Myocyte (in vitro differentiated cells): Measurements from ENCODE around the gene TOP3A. TPM values are rescaled to one million over a fixed set of nuclear protein-coding genes. Genes with fewer than 3 reads are reported as not detected.

Source experiments
- DNase-seq: peaks from one replicate; pipeline ENCODE4 v3.0.0-alpha.2; 2012; ENCODE audit warnings: low read depth
- microRNA-seq: library from miRNA; unstranded; fragments of <30 nt; microRNA quantifications from one replicate; pipeline ENCODE4, GENCODE V29; 2016
- total RNA-seq: library from RNA; depleted of rRNA; stranded (reverse); fragments of >200 nt; gene quantifications from 2 replicates; pipeline ENCODE4 v1.2.3, GENCODE V29; 2014

Gene TOP3A
- total RNA-seq, 1 donor from 2014 or later, result 35.8 TPM

DNA sequence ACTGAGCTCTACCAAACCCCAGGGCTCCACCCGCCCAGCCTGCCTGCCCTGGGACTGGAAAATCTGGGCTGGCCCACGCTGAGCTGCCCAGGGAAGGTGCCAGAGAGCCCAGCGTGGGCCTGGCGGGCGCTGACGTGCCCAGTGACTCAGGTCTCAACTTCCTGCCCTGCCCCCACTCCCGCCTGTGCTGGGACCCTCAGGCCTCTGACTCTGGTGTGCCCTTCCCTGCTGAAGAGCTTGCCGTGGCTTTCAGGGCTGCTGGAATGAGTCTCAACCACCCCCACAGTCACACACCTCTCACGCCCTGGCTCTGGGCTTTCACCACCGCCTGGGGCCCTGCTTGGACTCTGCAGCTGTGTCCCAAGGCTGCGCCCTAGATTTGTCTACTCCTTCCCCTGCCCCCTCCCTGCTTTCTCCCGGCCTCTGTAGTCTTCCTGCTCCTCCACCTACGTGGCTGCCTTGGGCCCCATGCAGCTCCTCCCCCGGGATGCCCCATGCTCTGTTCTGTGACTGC lies 79.0 kb downstream of the TOP3A start:
- peak; percentile 85 for DNase-seq

- no peak for DNase-seq
Observed at GRCh38 chr17:18234853-18235380, 79.9 kb downstream of the TOP3A start.

DNA sequence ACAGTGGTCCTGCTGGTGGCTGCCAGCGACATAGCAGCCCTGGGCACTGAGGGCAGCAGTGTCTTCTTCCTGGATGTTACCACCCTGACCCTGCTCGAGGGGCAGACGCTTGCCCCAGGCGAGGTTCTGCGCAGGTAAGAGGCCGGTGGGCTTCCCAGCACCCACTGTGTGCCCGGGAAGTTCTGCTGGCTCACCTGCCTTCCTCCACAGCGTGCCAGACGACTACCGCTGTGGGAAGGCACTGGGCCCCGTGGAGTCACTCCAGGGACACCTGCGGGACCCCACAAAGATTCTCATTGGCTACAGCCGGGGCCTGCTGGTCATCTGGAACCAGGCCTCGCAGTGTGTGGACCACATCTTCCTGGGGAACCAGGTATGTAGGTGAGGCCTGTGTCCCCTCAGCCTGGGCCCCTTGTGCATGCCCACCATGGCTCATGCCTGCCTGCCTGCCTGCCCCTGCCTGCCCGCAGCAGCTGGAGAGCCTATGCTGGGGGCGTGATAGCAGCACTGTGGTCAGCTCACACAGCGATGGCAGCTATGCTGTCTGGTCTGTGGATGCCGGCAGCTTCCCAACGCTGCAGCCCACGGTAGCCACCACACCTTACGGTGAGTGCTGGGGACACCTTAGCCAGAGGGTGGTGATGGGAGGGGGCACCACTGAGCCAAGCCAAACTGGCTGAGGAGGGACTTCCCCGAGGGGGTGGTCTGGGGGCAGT lies 80.8 kb downstream of the TOP3A start:
- no peak for DNase-seq

- DNase-seq, result no peak
Observed at GRCh38 chr17:18231164-18231563, 83.6 kb downstream of the TOP3A start.

GRCh38 chr17:18230288-18231141 lies 84.3 kb downstream of the TOP3A start:
- no peak for DNase-seq

- DNase-seq, result no peak
Observed at GRCh38 chr17:18229771-18230170, 85.0 kb downstream of the TOP3A start.

GRCh38 chr17:18229254-18229653 lies 85.5 kb downstream of the TOP3A start:
- no peak for DNase-seq

GRCh38 chr17:18228176-18228682 lies 86.6 kb downstream of the TOP3A start:
- DNase-seq, result no peak

- no peak for DNase-seq
Observed at GRCh38 chr17:18227635-18228034, 87.2 kb downstream of the TOP3A start.

GRCh38 chr17:18226284-18226945 lies 88.4 kb downstream of the TOP3A start:
- no peak for DNase-seq

DNA sequence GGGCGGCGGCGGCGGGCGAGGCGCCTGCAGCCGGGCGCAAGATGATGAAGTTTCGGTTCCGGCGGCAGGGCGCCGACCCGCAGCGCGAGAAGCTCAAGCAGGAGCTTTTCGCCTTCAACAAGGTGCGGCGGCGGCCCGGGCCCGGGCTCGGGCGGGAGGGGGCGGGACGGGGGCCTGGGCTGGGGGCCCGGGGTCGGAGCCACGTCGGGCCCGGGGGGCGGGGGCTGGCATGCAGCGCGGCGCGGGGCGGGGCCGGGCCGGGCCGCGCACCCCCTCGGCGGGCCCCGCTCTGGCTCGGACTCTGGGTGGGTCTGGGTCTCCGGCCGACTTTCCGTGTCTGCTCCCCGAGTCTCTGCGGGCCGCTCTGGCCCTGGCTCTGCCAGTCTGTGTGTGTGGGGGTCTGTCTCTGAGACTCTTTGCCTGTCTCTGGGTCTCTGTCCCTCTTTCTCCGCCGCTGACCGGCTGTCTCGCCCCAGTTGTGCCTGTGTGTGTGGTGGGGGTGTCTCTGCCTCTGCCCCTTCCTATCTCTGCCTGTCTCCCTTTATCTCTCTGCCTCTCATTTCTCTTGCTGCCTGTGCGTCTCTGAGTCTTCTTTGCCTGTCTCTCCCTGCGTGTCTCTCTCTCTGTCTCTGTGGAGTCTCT lies 89.0 kb downstream of the TOP3A start:
- DNase-seq, result no peak

DNA sequence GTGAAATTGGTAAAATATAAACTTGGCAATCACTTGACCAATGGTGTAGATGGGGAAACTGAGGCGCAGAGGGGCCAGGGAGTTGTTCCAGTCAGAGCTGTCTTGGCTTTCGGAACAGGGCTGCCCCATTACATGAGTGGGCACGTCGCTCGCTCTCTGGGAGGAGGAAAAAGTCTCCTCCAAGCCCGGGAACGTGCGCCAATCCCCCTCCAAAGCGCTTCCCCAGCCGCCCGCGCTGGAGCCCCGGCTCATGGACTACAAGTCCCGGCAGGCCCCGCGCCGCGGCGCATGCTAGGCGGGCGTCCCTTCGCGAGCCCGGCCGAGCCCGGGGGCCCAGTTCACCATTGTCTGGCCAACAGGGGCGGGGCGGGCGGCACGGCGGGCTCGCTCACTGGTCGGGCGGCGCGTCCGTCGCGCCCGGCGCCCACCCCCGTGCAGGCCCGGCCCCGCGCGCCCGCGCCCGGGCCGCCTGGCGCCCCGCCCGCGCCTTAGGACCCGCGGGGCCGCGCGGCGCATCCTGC lies 89.6 kb downstream of the TOP3A start, which contains the start of gene LLGL1:
TSS of gene LLGL1 (plus strand) at position 515 of the 521 bp plus-strand sequence. CDS start 48 bp downstream, outside the sequence.
- DNase-seq, result peak; percentile 95

GRCh38 chr17:18224387-18225120 lies 90.2 kb downstream of the TOP3A start:
- DNase-seq, result no peak

GRCh38 chr17:18224053-18224386 lies 90.8 kb downstream of the TOP3A start:
- no peak for DNase-seq

Small RNAs within 50 kb of the gene (microRNA-seq; reads per million reads assigned to microRNA genes)
- not detected for gene MIR6778

Other genes starting within 250 kb of the TOP3A start
- gene DRG2, start 227.0 kb downstream of the TOP3A start, total RNA-seq, result 52.3 and 67.2 TPM in 2 replicates
- 0.03 and 0.57 TPM in 2 replicates for gene MYO15A, start 206.2 kb downstream of the TOP3A start, total RNA-seq
- 240 and 243 TPM in 2 replicates for gene ALKBH5, start 131.2 kb downstream of the TOP3A start, total RNA-seq
- 23.0 and 31.2 TPM in 2 replicates for gene LLGL1, start 89.4 kb downstream of the TOP3A start, total RNA-seq
- gene FLII, start 56.3 kb downstream of the TOP3A start, total RNA-seq, result 497 and 558 TPM in 2 replicates
- gene MIEF2, start 54.3 kb downstream of the TOP3A start, total RNA-seq, result 38.0 and 50.5 TPM in 2 replicates
- gene SMCR8, start 299 bp upstream of the TOP3A start, total RNA-seq, result 10.8 and 11.2 TPM in 2 replicates
- 5.0 and 6.1 TPM in 2 replicates for gene SHMT1, start 48.6 kb upstream of the TOP3A start, total RNA-seq
- gene EVPLL, start 62.8 kb upstream of the TOP3A start, total RNA-seq, result not detected in 2 replicates
- not detected in 2 replicates for gene LGALS9C, start 161.8 kb upstream of the TOP3A start, total RNA-seq